ENCODE measurements around the gene GAS7. TPM values are rescaled to one million over a fixed set of nuclear protein-coding genes. Genes with fewer than 3 reads are reported as not detected.

GAS7 gene
- total RNA-seq, 1 experiment from 2014 or later = 4.1 TPM

DNA sequence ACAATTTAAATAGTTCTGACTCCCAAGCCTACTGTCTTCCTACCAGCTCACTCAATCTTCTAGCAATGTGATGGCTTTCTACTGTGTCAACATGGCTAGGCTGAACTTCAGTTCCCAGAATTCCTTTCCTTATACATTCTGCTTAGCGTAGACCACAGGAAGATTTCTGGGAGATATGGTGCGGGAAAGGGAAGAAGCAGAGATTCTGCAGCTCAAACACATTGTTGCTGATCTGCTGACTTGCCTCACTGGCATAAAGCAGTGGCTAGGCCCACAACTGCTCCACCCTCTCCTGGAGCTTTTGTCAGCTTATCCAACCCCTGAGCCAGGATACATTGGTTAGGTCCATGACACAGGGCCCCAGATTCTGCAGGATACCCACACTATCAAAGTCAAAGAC is 58.8 kb downstream of the GAS7 start:
- Histone ChIP-seq H3K9me2 (ENCODE audit: insufficient read depth) (no peaks in the 10 kb centered on the region), H3K36me3 (ENCODE audit: control insufficient read depth in 1 of 2, insufficient read depth in 2 of 2, low read length in 2 of 2) (no peaks in the 10 kb centered on the region), H3K9ac (ENCODE audit: low read length) (no peak overlapping the region), H3K27ac (ENCODE audit: low read depth, low read length) (no peak overlapping the region), H3K27me3 (ENCODE audit: insufficient read depth, low read length) (no peaks in the 10 kb centered on the region), H4K20me1 (ENCODE audit: insufficient read depth) (no peaks in the 10 kb centered on the region), H3K4me2 (ENCODE audit: low read length) (no peak overlapping the region), H3K4me1 (ENCODE audit: control insufficient read depth in 1 of 2, insufficient read depth in 2 of 2, low read length in 2 of 2) (peaks cover 9 to 20% of the 10 kb centered on the region in 2 experiments; a peak in 3 of 4 replicates), H3K4me3 (replicated peaks in 1 of 2; ENCODE audit: low read depth in 1 of 2, low read length in 2 of 2) (no peak overlapping the region), H3K79me2 (ENCODE audit: insufficient read depth, low read length) (no peaks in the 10 kb centered on the region), H2AFZ (ENCODE audit: low read depth, low read length, poor library complexity, severe bottlenecking) (no peak overlapping the region), H3K9me3 (ENCODE audit: control insufficient read depth in 1 of 2, insufficient read depth in 1 of 2, low read depth in 1 of 2, low read length in 2 of 2) (no peaks in the 10 kb centered on the region)
- no peak for ATAC-seq
- POLR2A ChIA-PET = interaction anchor here (1.3 kb wide), 1 partner anchor 20 kb away, joined by 3 read pairs; no protein-coding TSS in a partner anchor
- TF ChIP-seq SRF (IDR thresholded peaks at IDR 0.05; ENCODE audit: low read depth) (no peak), FOSL1 (IDR thresholded peaks at IDR 0.05; ENCODE audit: low read depth) (no peak), EZH2 (IDR thresholded peaks at IDR 0.05) (no peak), POLR2AphosphoS5 (IDR thresholded peaks at IDR 0.05; ENCODE audit: low read depth, low read length) (no peak), EZH2phosphoT487 (IDR thresholded peaks at IDR 0.05; ENCODE audit: borderline replicate concordance) (no peak), YY1 (IDR thresholded peaks at IDR 0.05; ENCODE audit: extremely low read depth, insufficient replicate concordance, low read depth, low read length) (no peak), TCF7L2 (IDR thresholded peaks at IDR 0.05; ENCODE audit: borderline replicate concordance, extremely low read depth, insufficient read depth, insufficient read length) (no peak), EGR1 (IDR thresholded peaks at IDR 0.05; ENCODE audit: low read depth) (no peak), CBX3 (IDR thresholded peaks at IDR 0.05; ENCODE audit: low read depth) (no peak), ELF1 (IDR thresholded peaks at IDR 0.05; ENCODE audit: borderline replicate concordance, low read depth) (no peak), POLR2A (IDR thresholded peaks at IDR 0.05; ENCODE audit: borderline replicate concordance, extremely low read depth, insufficient read depth, insufficient read length) (no peak), SP1 (IDR thresholded peaks at IDR 0.05; ENCODE audit: low read depth) (no peak), ZFX (IDR thresholded peaks at IDR 0.05) (no peak)
- TF ChIP-seq, protein P1, sequence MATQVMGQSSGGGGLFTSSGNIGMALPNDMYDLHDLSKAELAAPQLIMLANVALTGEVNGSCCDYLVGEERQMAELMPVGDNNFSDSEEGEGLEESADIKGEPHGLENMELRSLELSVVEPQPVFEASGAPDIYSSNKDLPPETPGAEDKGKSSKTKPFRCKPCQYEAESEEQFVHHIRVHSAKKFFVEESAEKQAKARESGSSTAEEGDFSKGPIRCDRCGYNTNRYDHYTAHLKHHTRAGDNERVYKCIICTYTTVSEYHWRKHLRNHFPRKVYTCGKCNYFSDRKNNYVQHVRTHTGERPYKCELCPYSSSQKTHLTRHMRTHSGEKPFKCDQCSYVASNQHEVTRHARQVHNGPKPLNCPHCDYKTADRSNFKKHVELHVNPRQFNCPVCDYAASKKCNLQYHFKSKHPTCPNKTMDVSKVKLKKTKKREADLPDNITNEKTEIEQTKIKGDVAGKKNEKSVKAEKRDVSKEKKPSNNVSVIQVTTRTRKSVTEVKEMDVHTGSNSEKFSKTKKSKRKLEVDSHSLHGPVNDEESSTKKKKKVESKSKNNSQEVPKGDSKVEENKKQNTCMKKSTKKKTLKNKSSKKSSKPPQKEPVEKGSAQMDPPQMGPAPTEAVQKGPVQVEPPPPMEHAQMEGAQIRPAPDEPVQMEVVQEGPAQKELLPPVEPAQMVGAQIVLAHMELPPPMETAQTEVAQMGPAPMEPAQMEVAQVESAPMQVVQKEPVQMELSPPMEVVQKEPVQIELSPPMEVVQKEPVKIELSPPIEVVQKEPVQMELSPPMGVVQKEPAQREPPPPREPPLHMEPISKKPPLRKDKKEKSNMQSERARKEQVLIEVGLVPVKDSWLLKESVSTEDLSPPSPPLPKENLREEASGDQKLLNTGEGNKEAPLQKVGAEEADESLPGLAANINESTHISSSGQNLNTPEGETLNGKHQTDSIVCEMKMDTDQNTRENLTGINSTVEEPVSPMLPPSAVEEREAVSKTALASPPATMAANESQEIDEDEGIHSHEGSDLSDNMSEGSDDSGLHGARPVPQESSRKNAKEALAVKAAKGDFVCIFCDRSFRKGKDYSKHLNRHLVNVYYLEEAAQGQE (IDR thresholded peaks at IDR 0.05; ENCODE audit: low read depth) = no peak
- TF ChIP-seq, protein P2, sequence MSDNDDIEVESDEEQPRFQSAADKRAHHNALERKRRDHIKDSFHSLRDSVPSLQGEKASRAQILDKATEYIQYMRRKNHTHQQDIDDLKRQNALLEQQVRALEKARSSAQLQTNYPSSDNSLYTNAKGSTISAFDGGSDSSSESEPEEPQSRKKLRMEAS (IDR thresholded peaks at IDR 0.05) = no peak
- BruUV-seq (replicated peaks) = no TSS peak
- DNase-seq (ENCODE audit: low read depth, low spot score) = no peak
- RAD21 ChIA-PET (ENCODE audit: low non-redundant PET in 1 of 2, low total read pairs in 2 of 2, uncharacterized antibody in 2 of 2, unreplicated experiment in 2 of 2) = no interaction called here
- CTCF ChIA-PET = no interaction called here
- intact Hi-C loops (cut with micrococcal nuclease) = no loop called here

All from HCT116 (cell line).